Colonic mucosa (tissue), 4 donors: ENCODE results near the gene THSD7B. TPM values are rescaled to one million over a fixed set of nuclear protein-coding genes. Genes with fewer than 3 reads are reported as not detected.

Source experiments
- DNase-seq: peaks from one replicate; pipeline ENCODE4 v3.0.0-alpha.2; 2020
- H3K27ac ChIP-seq: fragments of 200-600 bp; one replicate; pipeline ENCODE4 v1.8.0; 2021
- H3K27me3 ChIP-seq: fragments of 200-600 bp; one replicate; pipeline ENCODE4 v1.8.0; 2021
- H3K36me3 ChIP-seq: fragments of 200-600 bp; one replicate; pipeline ENCODE4 v1.8.0; 2021
- H3K4me1 ChIP-seq: fragments of 200-600 bp; one replicate; pipeline ENCODE4 v1.8.0; 2021; ENCODE audit warnings: mild to moderate bottlenecking
- H3K4me3 ChIP-seq: fragments of 200-600 bp; one replicate; pipeline ENCODE4 v1.8.0; 2021
- H3K9ac ChIP-seq, 2 donors: one replicate each; pipeline ENCODE4 v1.7.0; 2013; ENCODE audit warnings: control low read depth in 2 of 2, low read depth in 2 of 2, low read length in 2 of 2
- H3K9me3 ChIP-seq: fragments of 200-600 bp; one replicate; pipeline ENCODE4 v1.8.0; 2021
- intact Hi-C: fragments of 100-400 bp; cut with DNase I; formaldehyde crosslinking; loops from one replicate; pipeline ENCODE4 v1.14.1; 2022
- total RNA-seq, 2 donors: library from RNA; stranded (reverse); fragmentation: NEBNext Ultra II Directional in 1 of 2; extraction: Animal tissue kit (Norgen Biotek cat#: 25700) in 1 of 2; gene quantifications; one replicate each; pipeline ENCODE4 v1.2.1, GENCODE V29; 2021
- TF ChIP-seq, protein P1 (sequence below): fragments of 200-600 bp; IDR thresholded peaks from one replicate; pipeline ENCODE4 v1.8.0; 2022; ENCODE audit warnings: antibody characterized with exemption, mild to moderate bottlenecking
- donor health status: healthy.
- donor health status: DM: no; HTN: no; CAD: no.
- donor health status: DM: no; HTN: no; CAD: no.

Gene THSD7B
- total RNA-seq, 2 donors from 2014 or later: 0.05 to 0.29 TPM

DNA sequence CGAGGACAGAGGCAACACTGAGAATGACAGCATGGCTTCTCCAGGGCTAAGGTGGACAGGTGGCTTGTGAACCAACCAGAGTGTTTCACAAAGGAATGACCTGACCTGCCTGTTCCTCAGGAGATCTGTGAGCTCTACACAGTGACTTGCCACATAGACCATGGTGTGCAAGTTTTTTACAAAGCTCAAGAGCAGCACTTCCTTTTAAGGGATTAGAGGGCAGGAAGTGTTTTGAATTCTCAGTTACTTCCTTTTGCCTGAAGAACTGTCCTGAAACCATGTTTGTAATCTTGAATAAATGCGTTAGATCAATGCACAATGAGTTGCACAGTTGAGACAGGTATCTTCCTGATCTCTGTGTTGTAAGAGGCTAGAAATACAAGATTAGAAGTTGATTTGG is 421.9 kb downstream of the THSD7B start:
- no peak overlapping the region for H3K27ac ChIP-seq
- intact Hi-C loops: no loop called here
- TF ChIP-seq, protein P1, sequence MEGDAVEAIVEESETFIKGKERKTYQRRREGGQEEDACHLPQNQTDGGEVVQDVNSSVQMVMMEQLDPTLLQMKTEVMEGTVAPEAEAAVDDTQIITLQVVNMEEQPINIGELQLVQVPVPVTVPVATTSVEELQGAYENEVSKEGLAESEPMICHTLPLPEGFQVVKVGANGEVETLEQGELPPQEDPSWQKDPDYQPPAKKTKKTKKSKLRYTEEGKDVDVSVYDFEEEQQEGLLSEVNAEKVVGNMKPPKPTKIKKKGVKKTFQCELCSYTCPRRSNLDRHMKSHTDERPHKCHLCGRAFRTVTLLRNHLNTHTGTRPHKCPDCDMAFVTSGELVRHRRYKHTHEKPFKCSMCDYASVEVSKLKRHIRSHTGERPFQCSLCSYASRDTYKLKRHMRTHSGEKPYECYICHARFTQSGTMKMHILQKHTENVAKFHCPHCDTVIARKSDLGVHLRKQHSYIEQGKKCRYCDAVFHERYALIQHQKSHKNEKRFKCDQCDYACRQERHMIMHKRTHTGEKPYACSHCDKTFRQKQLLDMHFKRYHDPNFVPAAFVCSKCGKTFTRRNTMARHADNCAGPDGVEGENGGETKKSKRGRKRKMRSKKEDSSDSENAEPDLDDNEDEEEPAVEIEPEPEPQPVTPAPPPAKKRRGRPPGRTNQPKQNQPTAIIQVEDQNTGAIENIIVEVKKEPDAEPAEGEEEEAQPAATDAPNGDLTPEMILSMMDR: no peak

DNA sequence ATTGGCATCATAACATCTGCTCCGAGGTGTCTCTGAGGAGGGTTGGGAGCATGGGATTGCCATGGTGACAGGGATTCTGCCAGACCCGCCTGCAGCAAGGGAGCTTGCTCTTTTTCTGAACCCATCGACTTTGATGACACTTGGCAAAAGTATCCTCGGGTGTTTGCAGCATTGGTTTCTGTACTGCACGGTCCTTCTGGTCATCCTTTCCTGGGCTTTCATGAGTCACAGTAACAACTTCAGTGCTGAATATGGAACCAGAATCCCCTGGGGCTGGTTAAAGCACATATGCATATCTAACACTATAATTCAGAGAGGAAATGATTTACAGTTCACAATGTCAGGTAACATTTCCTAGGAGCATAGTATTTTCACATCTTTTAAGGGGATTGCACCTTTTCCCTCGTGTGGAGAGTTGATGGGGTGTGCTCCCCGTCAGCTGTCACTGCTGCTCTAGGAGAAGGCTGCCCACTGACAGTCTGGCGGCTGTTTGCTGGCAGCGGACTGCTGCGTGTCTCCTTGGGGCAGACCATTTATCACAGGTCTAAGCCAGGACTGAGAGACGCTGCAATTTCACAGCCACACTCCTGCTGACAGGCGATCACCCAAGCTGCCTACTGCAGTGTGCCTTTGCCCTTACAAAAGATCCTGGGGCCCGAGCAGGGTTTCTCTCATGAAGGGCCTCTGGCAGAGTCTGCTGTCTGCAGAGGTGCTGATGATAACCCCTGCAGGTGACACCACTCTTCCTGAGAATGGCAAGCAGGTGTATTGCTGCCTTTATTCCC is 425.3 kb downstream of the THSD7B start:
- Histone ChIP-seq H3K9me3 (no peaks in the 10 kb centered on the region), H3K4me3 (no peak overlapping the region), H3K27me3 (no peaks in the 10 kb centered on the region), H3K36me3 (no peaks in the 10 kb centered on the region), H3K4me1 (no peaks in the 10 kb centered on the region), H3K27ac (no peak overlapping the region), H3K9ac (no peak overlapping the region)
- DNase-seq: no peak
- TF ChIP-seq, protein P1: no peak
- intact Hi-C loops: no loop called here

More for the DNA sequence above, 421.9 kb downstream of the THSD7B start:
- no peaks in the 10 kb centered on the region for H3K27me3 ChIP-seq
- no peaks in the 10 kb centered on the region for H3K4me1 ChIP-seq
- H3K36me3 ChIP-seq: no peaks in the 10 kb centered on the region
- DNase-seq: no peak
- no peaks in the 10 kb centered on the region for H3K9me3 ChIP-seq
- no peak overlapping the region for H3K4me3 ChIP-seq
- H3K9ac ChIP-seq: no peak overlapping the region

GRCh38 chr2:137192366-137193310 is 427.3 kb downstream of the THSD7B start:
- no peak overlapping the region for H3K9ac ChIP-seq
- H3K9me3 ChIP-seq: no peaks in the 10 kb centered on the region
- TF ChIP-seq, protein P1: no peak
- no peaks in the 10 kb centered on the region for H3K27me3 ChIP-seq
- no peaks in the 10 kb centered on the region for H3K36me3 ChIP-seq
- no peak overlapping the region for H3K27ac ChIP-seq
- H3K4me1 ChIP-seq: no peaks in the 10 kb centered on the region
- intact Hi-C loops: no loop called here
- no peak overlapping the region for H3K4me3 ChIP-seq
- DNase-seq: no peak

DNA sequence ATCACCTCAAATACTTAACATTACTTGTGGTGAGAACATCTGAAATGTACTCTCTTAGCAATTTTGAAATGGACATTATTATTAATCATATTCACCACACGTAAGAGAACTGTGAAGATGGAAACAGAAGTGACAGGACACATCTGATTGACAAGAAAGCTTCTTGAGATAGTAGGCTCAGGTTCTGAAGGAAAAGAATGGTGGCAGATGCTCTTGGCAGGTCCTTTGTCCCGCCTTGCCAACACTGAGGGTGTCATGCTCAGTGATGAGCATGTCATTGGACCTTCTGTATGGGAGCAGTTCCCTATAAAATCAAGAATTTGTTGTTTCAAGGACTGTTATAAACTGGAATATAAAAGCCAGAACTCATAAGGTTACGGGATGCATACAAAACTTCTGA is 428.1 kb downstream of the THSD7B start:
- Histone ChIP-seq H3K27ac (no peak overlapping the region), H3K9ac (no peak overlapping the region), H3K4me3 (no peak overlapping the region), H3K9me3 (no peaks in the 10 kb centered on the region), H3K27me3 (no peaks in the 10 kb centered on the region), H3K4me1 (no peaks in the 10 kb centered on the region), H3K36me3 (no peaks in the 10 kb centered on the region)
- TF ChIP-seq, protein P1: no peak
- DNase-seq: no peak
- intact Hi-C loops: no loop called here

DNA sequence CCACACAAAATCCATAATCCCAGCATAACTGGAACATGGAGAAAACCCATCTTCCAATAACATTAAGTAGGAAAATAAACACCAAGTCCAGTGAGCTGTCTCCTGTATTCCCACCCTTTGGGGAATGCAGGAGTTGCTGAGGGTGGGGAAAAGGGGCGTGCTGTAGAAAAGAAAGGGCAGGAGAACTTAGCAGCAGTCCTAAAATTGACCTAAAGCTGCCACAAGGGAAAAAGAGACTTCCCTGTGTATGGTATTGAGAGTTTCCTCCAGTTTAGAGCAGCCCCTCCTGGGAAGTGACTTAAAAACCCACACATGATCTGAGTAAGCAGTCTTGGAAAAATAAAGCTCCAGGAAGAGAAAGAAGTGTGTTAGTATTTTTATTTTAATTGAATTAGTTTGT is 428.8 kb downstream of the THSD7B start:
- DNase-seq: no peak
- Histone ChIP-seq H3K4me3 (no peak overlapping the region), H3K9ac (no peak overlapping the region), H3K4me1 (no peaks in the 10 kb centered on the region), H3K27ac (no peak overlapping the region), H3K36me3 (no peaks in the 10 kb centered on the region), H3K9me3 (no peaks in the 10 kb centered on the region), H3K27me3 (no peaks in the 10 kb centered on the region)
- TF ChIP-seq, protein P1: no peak
- intact Hi-C loops: no loop called here
